Transverse colon (tissue), 4 donors: ENCODE results near the gene MVP. TPM values are rescaled to one million over a fixed set of nuclear protein-coding genes. Genes with fewer than 3 reads are reported as not detected.

Experiments used
- DNase-seq: peaks from one replicate; pipeline ENCODE4 v3.0.0-alpha.2; 2019
- H3K27ac ChIP-seq, 4 donors: fragments of 200-600 bp; sonication (generic); 2 replicates each; pipeline ENCODE4 v1.5.1; 2016 to 2018; ENCODE audit warnings: inconsistent platforms in 4 of 4
- H3K27me3 ChIP-seq: fragments of 200-600 bp; sonication (generic); 2 replicates; pipeline ENCODE4 v1.5.1; 2017; ENCODE audit warnings: inconsistent platforms
- H3K36me3 ChIP-seq, 4 donors: fragments of 200-600 bp; sonication (generic); 2 replicates each; pipeline ENCODE4 v1.5.1; 2017 to 2019; ENCODE audit warnings: inconsistent platforms in 4 of 4
- H3K4me1 ChIP-seq, 4 donors: fragments of 200-600 bp; sonication (generic); 2 replicates each; pipeline ENCODE4 v1.5.1; 2017 to 2020; ENCODE audit warnings: inconsistent platforms in 4 of 4
- H3K4me3 ChIP-seq, 4 donors: fragments of 200-600 bp; sonication (generic); 1 replicate in 1 of 4; 2 replicates in 3 of 4; pipeline versions ENCODE4 v1.5.1 to v1.6.1; 2017 to 2019; ENCODE audit warnings: inconsistent platforms in 4 of 4
- H3K9me3 ChIP-seq, 2 donors: fragments of 200-600 bp; sonication (generic); 2 replicates each; pipeline ENCODE4 v1.5.1; 2017 to 2019; ENCODE audit warnings: inconsistent platforms in 2 of 2
- EP300 ChIP-seq: sonication (generic); formaldehyde crosslinking; IDR thresholded peaks from one replicate; pipeline ENCODE4 v1.6.1; 2017; ENCODE audit warnings: antibody characterized with exemption, low read depth
- POLR2A ChIP-seq: fragments of 450-650 bp; IDR thresholded peaks from one replicate; pipeline ENCODE4 v1.6.1; 2016; ENCODE audit warnings: antibody characterized with exemption, mild to moderate bottlenecking, moderate library complexity
- POLR2AphosphoS5 ChIP-seq, 3 donors: sonication (generic); formaldehyde crosslinking; IDR thresholded peaks; one replicate each; pipeline ENCODE4 v1.6.1; 2016; ENCODE audit warnings: antibody characterized with exemption in 3 of 3
- WGBS, 2 donors: methylation state at CpG; one replicate each; pipeline ENCODE4 v1.1.5; 2018; ENCODE audit warnings: low coverage in 1 of 2; 5-methylcytosine and 5-hydroxymethylcytosine counted together
- in situ Hi-C, 4 donors: fragments of 200-750 bp; cut with MboI; loops; one replicate each; pipeline versions ENCODE4 v1.15.0 to v1.15.1; 2017; ENCODE audit warnings: low sequenced_read_pairs in 3 of 4, low pct_ligation_motif_present in 1 of 4, low pct_unique_long_range_greater_than_20kb in 1 of 4
- intact Hi-C: fragments of 100-400 bp; cut with DNase I; formaldehyde crosslinking; loops from one replicate; pipeline ENCODE4 v1.15.1; 2023; ENCODE audit warnings: low total_unique reads
- total RNA-seq, 4 donors: library from RNA; depleted of rRNA; stranded (reverse); fragments of >200 nt; gene quantifications; one replicate each; pipeline ENCODE4 v1.1.0, GENCODE V29; 2016
- TF ChIP-seq, protein P1 (sequence below), 5 experiments: fragments of 200-600 bp in 3 of 5; fragments of 450-650 bp in 2 of 5; sonication (generic) in 3 of 5; IDR thresholded peaks; 1 replicate in 2 of 5; 2 replicates in 3 of 5; pipeline ENCODE4 v1.5.1; 2016 to 2017; ENCODE audit warnings: antibody characterized with exemption in 5 of 5, inconsistent platforms in 3 of 5, mild to moderate bottlenecking in 2 of 5, moderate library complexity in 1 of 5

MVP gene
- total RNA-seq, 4 donors from 2014 or later = 483 to 654 (median 553) TPM

- in situ Hi-C loops (no loop called here), intact Hi-C loops (loop anchor here (1.0 kb wide), 1 partner anchor 26 kb away; the partner anchor contains the start of gene KIF22)
- Histone ChIP-seq H3K27ac (peak within 1 kb of the TSS; percentile 93 to 98 (median 96)), H3K36me3 (peaks cover 0 to 13% (median 0%) of the 10 kb centered on the region in 4 donors), H3K4me3 (peak within 1 kb of the TSS; percentile 58 to 79 (median 70)), H3K4me1 (peaks cover 40 to 79% (median 72%) of the 10 kb centered on the region in 4 donors), H3K9me3 (no peaks in the 10 kb centered on the region), H3K27me3 (no peaks in the 10 kb centered on the region)
- peak; percentile 99 for DNase-seq
- TF ChIP-seq POLR2AphosphoS5 (IDR thresholded peaks at IDR 0.05) = peak; percentile 78 to 91 (median 81)
- TF ChIP-seq, protein P1, sequence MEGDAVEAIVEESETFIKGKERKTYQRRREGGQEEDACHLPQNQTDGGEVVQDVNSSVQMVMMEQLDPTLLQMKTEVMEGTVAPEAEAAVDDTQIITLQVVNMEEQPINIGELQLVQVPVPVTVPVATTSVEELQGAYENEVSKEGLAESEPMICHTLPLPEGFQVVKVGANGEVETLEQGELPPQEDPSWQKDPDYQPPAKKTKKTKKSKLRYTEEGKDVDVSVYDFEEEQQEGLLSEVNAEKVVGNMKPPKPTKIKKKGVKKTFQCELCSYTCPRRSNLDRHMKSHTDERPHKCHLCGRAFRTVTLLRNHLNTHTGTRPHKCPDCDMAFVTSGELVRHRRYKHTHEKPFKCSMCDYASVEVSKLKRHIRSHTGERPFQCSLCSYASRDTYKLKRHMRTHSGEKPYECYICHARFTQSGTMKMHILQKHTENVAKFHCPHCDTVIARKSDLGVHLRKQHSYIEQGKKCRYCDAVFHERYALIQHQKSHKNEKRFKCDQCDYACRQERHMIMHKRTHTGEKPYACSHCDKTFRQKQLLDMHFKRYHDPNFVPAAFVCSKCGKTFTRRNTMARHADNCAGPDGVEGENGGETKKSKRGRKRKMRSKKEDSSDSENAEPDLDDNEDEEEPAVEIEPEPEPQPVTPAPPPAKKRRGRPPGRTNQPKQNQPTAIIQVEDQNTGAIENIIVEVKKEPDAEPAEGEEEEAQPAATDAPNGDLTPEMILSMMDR (IDR thresholded peaks at IDR 0.05) = peak; percentile 80 to 95 (median 92)
- peak; percentile 81 for TF ChIP-seq POLR2A
- no peak for TF ChIP-seq EP300
- 0% methylated on average over 2 to 64 of the region's 70 CpGs for WGBS, 2 donors
Observed at GRCh38 chr16:29815793-29816693, 4.2 kb upstream of the MVP start, which contains the start of gene PAGR1. Gene PAGR1, plus strand, starts transcription at chr16:29816152. Its CDS starts 374 bp downstream, at chr16:29816526.

DNA sequence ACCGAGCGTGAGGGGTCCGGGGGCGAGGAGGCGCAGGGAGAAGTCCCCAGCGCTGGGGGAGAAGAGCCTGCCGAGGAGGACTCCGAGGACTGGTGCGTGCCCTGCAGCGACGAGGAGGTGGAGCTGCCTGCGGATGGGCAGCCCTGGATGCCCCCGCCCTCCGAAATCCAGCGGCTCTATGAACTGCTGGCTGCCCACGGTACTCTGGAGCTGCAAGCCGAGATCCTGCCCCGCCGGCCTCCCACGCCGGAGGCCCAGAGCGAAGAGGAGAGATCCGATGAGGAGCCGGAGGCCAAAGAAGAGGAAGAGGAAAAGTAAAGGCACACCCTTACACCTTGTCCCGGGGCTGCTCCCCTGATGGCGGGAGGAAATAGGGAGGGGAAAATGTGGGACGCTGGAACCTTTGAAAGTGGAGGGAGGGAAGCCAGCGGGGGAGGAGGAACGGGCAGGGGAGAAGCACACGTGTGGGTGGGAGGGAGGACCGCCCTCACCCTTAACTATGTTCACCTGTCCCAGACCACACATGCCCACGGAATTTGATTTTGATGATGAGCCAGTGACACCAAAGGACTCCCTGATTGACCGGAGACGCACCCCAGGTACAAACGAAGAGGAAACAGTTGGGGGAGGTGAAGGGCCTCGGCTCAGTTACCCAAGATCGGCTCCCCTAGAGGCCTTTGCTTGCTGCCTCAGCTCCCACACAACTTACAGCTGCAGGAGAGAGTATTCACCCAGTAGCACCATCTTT lies 3.4 kb upstream of the MVP start:
- DNase-seq = peak; percentile 73
- in situ Hi-C loops (no loop called here), intact Hi-C loops (loop anchor here (1.0 kb wide), 1 partner anchor 27 kb away; the partner anchor contains the start of gene KIF22)
- TF ChIP-seq POLR2A = no peak
- no peak for TF ChIP-seq EP300
- peak; percentile 12 to 42 (median 29) for TF ChIP-seq POLR2AphosphoS5 (IDR thresholded peaks at IDR 0.05)
- TF ChIP-seq, protein P1 (IDR thresholded peaks at IDR 0.05) = peak in 2 of 5 experiments; percentile 14 to 26
- Histone ChIP-seq H3K27ac (peak overlapping the region; percentile 93 to 98 (median 96)), H3K36me3 (peaks cover 0 to 13% (median 0%) of the 10 kb centered on the region in 4 donors), H3K9me3 (no peaks in the 10 kb centered on the region), H3K4me3 (peak overlapping the region; percentile 58 to 79 (median 70)), H3K4me1 (peaks cover 40 to 79% (median 73%) of the 10 kb centered on the region in 4 donors), H3K27me3 (no peaks in the 10 kb centered on the region)
- 0 to 1% methylated on average over 1 to 37 of the region's 37 CpGs for WGBS, 2 donors

DNA sequence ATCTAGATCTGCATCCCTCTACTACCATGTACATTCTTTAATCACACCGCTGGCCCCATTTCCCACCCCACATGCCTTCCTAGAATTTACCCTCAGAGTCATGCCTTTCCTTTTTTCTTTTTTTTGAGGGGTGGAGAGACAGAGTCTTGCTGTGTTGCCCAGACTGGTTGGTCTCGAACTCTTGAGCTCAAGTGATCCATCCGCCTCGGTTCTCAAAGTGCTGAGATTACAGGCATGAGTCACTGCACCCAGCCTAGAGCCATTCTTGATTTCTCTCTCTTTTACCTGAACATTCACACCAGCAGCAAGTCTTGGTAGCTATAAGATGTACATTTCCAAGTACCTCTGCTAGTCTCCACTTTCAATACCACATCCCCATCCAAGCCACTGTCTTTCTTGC lies 2.2 kb upstream of the MVP start:
- no peaks in the 10 kb centered on the region for H3K27me3 ChIP-seq
- H3K4me1 ChIP-seq = peaks cover 42 to 79% (median 73%) of the 10 kb centered on the region in 4 donors
- H3K27ac ChIP-seq = peak overlapping the region; percentile 93 to 98 (median 96)
- H3K9me3 ChIP-seq = no peaks in the 10 kb centered on the region
- in situ Hi-C loops = no loop called here
- H3K36me3 ChIP-seq = peaks cover 0 to 13% (median 0%) of the 10 kb centered on the region in 4 donors
- peak overlapping the region in 1 of 4 donors; percentile 85 for H3K4me3 ChIP-seq
- 75 to 100% methylated on average over 1 to 4 of the region's 4 CpGs for WGBS, 2 donors
- TF ChIP-seq EP300 (no peak), POLR2AphosphoS5 (IDR thresholded peaks at IDR 0.05) (no peak), POLR2A (no peak)
- TF ChIP-seq, protein P1 (IDR thresholded peaks at IDR 0.05) = no peak
- intact Hi-C loops = no loop called here
- no peak for DNase-seq
